Tibial artery (tissue), 4 donors: Measurements from ENCODE around the gene RELA.

Experiments used
- DNase-seq, 2 donors: peaks; one replicate each; pipeline ENCODE4 v3.0.0-alpha.2; 2019
- H3K27ac ChIP-seq, 2 donors: fragments of 200-600 bp; sonication (generic) in 1 of 2; 1 replicate in 1 of 2; 2 replicates in 1 of 2; pipeline ENCODE4 v1.5.1; 2018 to 2019; ENCODE audit warnings: mild to moderate bottlenecking in 1 of 2
- H3K27me3 ChIP-seq, 2 donors: fragments of 200-600 bp; sonication (generic) in 1 of 2; one replicate each; pipeline versions ENCODE4 v1.5.1 to v1.6.0; 2016 to 2019
- H3K36me3 ChIP-seq, 3 donors: fragments of 200-600 bp; sonication (generic) in 2 of 3; one replicate each; pipeline ENCODE4 v1.5.1; 2016 to 2019; ENCODE audit warnings: mild to moderate bottlenecking in 2 of 3
- H3K4me1 ChIP-seq, 4 donors: fragments of 200-600 bp; sonication (generic) in 2 of 4; 1 replicate in 3 of 4; 2 replicates in 1 of 4; pipeline ENCODE4 v1.5.1; 2016 to 2019
- H3K4me3 ChIP-seq, 2 donors: fragments of 200-600 bp; sonication (generic) in 1 of 2; 1 replicate in 1 of 2; 2 replicates in 1 of 2; pipeline ENCODE4 v1.5.1; 2018 to 2019; ENCODE audit warnings: mild to moderate bottlenecking in 2 of 2
- H3K9me3 ChIP-seq, 3 donors: fragments of 200-600 bp; sonication (generic) in 1 of 3; one replicate each; pipeline ENCODE4 v1.5.1; 2016 to 2019
- intact Hi-C: fragments of 100-400 bp; cut with DNase I; formaldehyde crosslinking; loops from one replicate; pipeline ENCODE4 v1.15.0; 2023; ENCODE audit warnings: low total_unique reads
- TF ChIP-seq, protein P1 (sequence below), 2 experiments: fragments of 200-600 bp in 1 of 2; fragments of 450-650 bp in 1 of 2; IDR thresholded peaks; one replicate each; pipeline ENCODE4 v1.5.1; 2017 to 2019; ENCODE audit warnings: antibody characterized with exemption in 2 of 2, mild to moderate bottlenecking in 1 of 2, moderate library complexity in 1 of 2

Gene RELA

DNA sequence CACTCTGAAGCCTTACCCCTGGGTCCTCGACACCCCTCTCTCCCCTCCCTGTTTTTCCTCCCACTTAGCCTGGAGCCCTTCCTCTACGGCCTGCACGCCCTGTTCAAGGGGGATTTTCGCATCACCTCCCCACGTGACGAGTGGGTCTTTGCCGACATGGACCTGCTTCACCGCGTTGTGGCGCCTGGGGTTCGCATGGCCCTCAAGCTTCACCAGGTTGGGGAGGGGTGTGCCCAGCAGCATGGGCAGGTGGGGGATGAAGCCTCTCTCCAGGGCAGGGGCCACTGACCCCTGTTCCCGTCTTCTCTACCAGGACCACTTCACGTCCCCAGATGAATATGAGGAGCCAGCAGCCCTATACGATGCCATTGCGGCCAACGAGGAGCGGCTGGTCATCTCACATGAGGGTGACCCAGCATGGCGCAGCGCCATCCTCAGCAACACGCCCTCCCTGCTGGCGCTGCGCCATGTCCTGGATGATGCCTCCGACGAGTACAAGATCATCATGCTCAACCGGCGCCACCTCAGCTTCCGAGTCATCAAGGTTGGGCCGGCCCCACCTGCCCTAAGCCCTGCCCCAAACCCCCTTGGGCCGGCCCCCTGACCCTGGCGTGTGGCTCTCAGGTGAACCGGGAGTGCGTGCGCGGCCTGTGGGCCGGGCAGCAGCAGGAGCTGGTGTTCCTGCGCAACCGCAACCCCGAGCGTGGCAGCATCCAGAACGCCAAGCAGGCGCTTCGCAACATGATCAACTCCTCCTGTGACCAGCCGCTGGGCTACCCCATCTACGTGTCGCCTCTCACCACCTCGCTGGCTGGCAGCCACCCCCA lies 27.6 kb downstream of the RELA start:
- no peaks in the 10 kb centered on the region for H3K9me3 ChIP-seq
- intact Hi-C loops, result no loop called here
- no peak overlapping the region for H3K4me3 ChIP-seq
- no peak for DNase-seq
- peaks cover 38 to 69% (median 59%) of the 10 kb centered on the region in 3 donors for H3K36me3 ChIP-seq
- H3K27me3 ChIP-seq, result no peaks in the 10 kb centered on the region
- peaks cover 0 to 28% (median 23%) of the 10 kb centered on the region in 4 donors for H3K4me1 ChIP-seq
- TF ChIP-seq, protein P1, sequence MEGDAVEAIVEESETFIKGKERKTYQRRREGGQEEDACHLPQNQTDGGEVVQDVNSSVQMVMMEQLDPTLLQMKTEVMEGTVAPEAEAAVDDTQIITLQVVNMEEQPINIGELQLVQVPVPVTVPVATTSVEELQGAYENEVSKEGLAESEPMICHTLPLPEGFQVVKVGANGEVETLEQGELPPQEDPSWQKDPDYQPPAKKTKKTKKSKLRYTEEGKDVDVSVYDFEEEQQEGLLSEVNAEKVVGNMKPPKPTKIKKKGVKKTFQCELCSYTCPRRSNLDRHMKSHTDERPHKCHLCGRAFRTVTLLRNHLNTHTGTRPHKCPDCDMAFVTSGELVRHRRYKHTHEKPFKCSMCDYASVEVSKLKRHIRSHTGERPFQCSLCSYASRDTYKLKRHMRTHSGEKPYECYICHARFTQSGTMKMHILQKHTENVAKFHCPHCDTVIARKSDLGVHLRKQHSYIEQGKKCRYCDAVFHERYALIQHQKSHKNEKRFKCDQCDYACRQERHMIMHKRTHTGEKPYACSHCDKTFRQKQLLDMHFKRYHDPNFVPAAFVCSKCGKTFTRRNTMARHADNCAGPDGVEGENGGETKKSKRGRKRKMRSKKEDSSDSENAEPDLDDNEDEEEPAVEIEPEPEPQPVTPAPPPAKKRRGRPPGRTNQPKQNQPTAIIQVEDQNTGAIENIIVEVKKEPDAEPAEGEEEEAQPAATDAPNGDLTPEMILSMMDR (IDR thresholded peaks at IDR 0.05), result no peak
- no peak overlapping the region for H3K27ac ChIP-seq

DNA sequence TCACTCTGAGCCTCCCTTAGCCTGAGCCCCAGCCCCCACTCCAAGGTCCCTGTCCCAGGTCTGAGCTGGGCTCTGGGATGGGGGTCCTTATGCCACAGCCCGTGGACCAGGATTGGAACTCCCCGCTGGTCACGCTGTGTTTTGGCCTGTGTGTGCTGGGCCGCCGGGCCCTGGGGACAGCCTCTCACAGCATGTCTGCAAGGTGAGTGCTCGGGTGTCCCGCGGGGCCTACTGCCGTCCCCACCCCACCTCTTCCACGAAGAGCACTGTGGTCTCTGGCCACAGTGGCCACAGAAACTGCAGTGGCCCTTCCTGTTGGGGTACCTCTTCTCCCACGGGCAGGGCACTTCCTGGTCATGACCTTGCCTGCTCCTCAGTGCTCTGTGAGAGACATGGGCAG lies 28.3 kb downstream of the RELA start:
- Histone ChIP-seq H3K4me3 (no peak overlapping the region), H3K9me3 (no peaks in the 10 kb centered on the region), H3K36me3 (peaks cover 45 to 76% (median 66%) of the 10 kb centered on the region in 3 donors), H3K27me3 (no peaks in the 10 kb centered on the region), H3K27ac (no peak overlapping the region), H3K4me1 (peaks cover 0 to 23% (median 19%) of the 10 kb centered on the region in 4 donors)
- TF ChIP-seq, protein P1 (IDR thresholded peaks at IDR 0.05), result no peak
- no peak for DNase-seq
- intact Hi-C loops, result no loop called here

DNA sequence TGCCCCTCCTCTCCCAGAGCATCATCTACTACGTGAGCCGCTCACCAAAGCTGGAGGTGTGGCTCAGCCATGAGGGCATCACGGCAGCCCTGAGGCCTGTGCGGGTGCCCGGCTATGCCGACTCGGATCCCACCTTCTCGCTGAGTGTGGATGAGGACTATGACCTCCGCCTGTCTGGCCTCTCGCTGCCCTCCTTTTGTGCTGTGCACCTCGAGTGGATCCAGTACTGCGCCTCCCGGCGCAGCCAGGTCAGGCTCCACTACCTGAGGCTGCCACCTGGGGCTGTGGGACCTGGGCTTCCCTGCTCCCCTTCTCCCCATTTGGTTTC lies 28.6 kb downstream of the RELA start:
- intact Hi-C loops, result no loop called here
- peaks cover 48 to 80% (median 70%) of the 10 kb centered on the region in 3 donors for H3K36me3 ChIP-seq
- no peak for DNase-seq

DNA sequence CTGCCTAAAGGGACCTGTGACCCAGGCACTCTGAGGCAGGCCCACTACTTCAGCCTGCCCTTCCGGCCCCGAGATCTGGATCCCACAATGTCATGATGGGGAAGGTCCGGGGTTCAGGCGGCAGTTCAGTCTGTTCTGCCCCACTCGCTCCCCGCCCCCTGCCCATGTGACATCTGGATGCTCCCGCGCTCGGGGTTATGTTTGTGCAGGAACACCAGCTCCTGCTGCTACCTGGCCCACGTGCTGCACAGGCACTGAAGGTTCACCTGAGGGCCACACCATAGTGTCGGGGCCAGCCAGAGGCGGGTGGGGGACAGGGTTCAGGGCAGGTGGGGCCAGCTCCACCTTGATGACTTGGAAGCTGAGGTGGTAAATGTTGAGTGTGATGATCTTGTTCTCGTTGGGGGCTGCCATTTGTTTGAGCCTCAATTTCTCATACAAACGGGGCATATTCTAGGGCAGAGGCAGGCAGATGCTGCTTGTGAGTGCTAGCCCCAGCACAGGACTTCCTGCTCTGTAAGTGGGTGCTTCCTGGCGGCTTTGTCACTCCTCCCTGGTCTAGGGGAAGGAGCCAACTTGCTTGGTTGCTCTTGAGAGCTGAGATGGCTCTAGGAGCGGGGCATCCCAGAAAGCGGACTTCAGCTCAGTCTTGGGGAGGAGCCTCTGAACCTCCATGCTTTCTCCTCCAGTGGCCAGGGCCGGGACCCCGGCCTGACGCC lies 29.2 kb downstream of the RELA start:
- TF ChIP-seq, protein P1 (IDR thresholded peaks at IDR 0.05), result no peak
- peaks cover 0 to 14% (median 11%) of the 10 kb centered on the region in 4 donors for H3K4me1 ChIP-seq
- no peak overlapping the region for H3K27ac ChIP-seq
- intact Hi-C loops, result no loop called here
- no peak overlapping the region for H3K4me3 ChIP-seq
- peaks cover 54 to 85% (median 75%) of the 10 kb centered on the region in 3 donors for H3K36me3 ChIP-seq
- no peak for DNase-seq
- no peaks in the 10 kb centered on the region for H3K9me3 ChIP-seq
- H3K27me3 ChIP-seq, result no peaks in the 10 kb centered on the region

More for the DNA sequence above, 28.6 kb downstream of the RELA start:
- H3K4me3 ChIP-seq, result no peak overlapping the region
- H3K4me1 ChIP-seq, result peaks cover 0 to 19% (median 17%) of the 10 kb centered on the region in 4 donors
- no peaks in the 10 kb centered on the region for H3K27me3 ChIP-seq
- no peak overlapping the region for H3K27ac ChIP-seq
- TF ChIP-seq, protein P1 (IDR thresholded peaks at IDR 0.05), result no peak
- no peaks in the 10 kb centered on the region for H3K9me3 ChIP-seq

DNA sequence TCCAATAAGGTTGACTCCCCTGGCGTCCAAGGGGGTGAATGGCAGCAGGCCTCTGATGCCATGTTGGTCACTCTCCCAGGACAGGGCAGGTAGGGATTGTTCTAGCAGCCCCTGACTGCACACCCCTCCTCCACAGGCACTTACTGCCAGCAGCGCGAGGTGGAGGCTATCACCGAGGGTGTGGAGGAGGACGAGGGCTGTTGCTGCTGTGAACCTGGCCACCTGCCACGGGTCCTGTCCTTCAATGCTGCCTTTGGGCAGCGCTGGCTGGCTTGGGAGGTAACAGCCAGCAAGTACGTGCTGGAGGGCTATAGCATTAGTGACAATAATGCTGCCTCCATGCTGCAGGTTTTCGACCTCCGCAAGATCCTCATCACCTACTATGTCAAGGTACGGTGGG lies 32.5 kb downstream of the RELA start:
- Histone ChIP-seq H3K27ac (no peak overlapping the region), H3K36me3 (peaks cover 73 to 99% (median 90%) of the 10 kb centered on the region in 3 donors), H3K9me3 (no peaks in the 10 kb centered on the region), H3K4me3 (no peak overlapping the region), H3K4me1 (no peaks in the 10 kb centered on the region), H3K27me3 (no peaks in the 10 kb centered on the region)
- TF ChIP-seq, protein P1 (IDR thresholded peaks at IDR 0.05), result no peak
- intact Hi-C loops, result no loop called here
- DNase-seq, result no peak
